Measurements from ENCODE around the gene OR10H2. TPM values are rescaled to one million over a fixed set of nuclear protein-coding genes. Genes with fewer than 3 reads are reported as not detected.
"Not testable (repeated sequence)": the region's sequence is repeated elsewhere in the genome, so short reads cannot be mapped to it uniquely, and the experiment has no call there.

The OR10H2 gene, protein sequence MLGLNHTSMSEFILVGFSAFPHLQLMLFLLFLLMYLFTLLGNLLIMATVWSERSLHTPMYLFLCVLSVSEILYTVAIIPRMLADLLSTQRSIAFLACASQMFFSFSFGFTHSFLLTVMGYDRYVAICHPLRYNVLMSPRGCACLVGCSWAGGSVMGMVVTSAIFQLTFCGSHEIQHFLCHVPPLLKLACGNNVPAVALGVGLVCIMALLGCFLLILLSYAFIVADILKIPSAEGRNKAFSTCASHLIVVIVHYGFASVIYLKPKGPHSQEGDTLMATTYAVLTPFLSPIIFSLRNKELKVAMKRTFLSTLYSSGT
- total RNA-seq (2014; rRNA removed; shearing (Covaris generic)) = not detected in 2 replicates

DNA sequence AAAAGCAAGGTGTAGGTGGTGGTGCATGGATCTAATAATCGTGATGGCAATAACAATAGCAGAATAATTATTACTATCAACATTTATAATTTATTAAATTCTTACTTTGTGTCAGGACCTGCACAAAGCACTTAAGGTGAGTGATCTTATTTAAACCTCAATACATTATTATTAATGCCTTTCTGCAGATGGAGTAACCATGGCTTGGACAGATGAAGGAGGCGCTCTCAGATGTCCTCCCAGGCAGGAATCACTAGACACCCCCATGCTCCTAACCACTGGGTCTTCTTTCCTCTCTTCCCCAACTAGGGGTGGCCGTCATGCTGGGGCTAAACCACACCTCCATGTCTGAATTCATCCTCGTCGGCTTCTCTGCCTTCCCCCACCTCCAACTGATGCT is at the start of gene OR10H2:
TSS of gene OR10H2 (plus strand) at position 301 of the 400 bp plus-strand sequence. CDS start at position 321, 20 bp downstream.
- no peak for DNase-seq (ENCODE audit: low read depth)

DNA sequence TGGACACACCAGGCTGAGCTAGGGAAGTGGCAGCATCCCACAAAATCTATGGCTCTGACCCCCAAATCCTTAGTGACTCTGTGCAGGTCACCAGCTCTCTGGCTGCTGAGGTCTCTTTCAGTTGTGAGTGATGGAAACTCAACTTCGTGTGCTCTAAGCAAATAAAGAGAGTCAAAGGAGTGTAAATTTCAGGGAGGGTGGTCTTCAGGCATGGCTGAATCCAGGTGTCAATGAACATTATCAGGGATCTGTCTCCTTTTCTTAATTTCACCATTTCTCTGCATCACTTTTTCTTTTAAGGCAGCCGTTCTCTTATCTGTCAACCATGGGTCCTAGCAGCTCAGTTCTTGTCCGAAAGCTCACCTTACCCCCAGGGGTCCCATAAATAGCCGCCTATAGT is 48.7 kb upstream of the OR10H2 start:
- DNase-seq (ENCODE audit: low read depth) = no peak

DNA sequence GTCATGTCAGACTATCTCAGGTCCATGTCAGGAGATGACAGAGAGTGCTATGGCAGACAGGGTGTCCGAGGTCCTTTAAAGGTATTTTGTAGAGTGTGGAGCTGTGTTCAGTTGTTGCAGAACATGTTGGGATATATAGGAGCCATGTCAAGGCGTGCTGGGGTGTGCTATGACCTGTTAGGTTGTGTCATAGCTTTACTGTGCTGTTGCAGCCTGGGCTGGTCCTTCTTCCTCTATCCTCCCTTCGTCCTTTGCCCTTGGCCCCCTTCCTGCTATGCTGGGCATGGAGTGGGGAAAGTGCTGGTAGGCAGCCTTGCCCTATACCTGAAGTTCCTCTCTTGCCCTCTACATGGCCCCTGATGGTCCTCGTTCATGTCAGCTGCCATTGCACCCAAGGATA is 48.0 kb upstream of the OR10H2 start:
- DNase-seq (ENCODE audit: low read depth) = not testable (repeated sequence)

DNA sequence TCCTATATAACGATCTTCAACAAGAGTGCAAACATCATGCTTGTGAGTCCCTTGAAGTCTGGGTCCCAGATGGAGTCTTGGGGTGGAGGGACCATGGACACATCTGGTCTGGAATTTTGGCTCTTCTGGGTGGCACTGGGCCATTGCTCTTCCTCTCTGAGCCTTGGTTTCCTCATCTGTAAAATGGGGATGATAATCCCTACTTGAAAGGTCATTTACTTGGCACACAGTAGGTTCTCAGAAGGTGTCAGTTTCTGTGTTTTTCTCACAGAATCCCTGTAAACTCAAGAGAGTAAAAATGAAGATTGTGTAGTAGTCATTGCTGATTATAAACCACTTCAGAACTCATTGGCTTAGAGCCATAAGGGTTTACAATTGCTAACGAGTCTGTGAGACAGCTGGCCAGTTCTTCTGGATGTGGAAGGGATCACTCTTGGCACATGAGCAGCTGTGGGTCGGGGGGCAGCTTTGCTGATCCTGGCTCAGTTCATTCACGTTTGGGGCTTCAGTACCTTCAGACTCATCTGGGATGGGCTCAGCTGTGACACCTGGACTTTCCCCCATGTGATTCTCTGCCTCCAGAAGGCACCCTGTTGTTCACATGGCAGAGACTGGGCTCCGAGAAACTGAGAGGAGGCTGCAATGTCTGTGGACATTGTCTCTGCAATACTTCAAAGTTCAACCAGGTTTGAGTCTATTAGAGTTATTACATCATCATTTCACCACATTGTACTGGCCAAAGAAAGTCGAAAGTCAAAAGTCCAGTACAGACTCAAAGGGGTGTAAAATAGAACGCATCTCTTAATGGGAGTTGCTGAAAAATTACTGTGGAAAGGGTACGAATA is 47.1 kb upstream of the OR10H2 start:
- no peak for DNase-seq (ENCODE audit: low read depth)

DNA sequence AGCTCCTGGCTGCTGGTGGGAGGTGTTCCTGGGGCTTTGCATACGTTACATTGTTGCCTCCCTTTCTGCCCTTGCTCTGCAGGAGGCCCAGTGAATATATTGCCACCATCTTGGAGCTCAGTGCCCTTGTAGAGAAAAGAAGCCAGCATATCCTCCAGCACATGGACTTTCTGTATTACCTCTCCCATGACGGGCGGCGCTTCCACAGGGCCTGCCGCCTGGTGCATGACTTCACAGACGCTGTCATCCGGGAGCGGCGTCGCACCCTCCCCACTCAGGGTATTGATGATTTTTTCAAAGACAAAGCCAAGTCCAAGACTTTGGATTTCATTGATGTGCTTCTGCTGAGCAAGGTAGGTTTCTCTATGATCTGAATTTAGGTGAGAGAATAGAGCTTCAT is 44.4 kb upstream of the OR10H2 start:
- DNase-seq (ENCODE audit: low read depth) = no peak

DNA sequence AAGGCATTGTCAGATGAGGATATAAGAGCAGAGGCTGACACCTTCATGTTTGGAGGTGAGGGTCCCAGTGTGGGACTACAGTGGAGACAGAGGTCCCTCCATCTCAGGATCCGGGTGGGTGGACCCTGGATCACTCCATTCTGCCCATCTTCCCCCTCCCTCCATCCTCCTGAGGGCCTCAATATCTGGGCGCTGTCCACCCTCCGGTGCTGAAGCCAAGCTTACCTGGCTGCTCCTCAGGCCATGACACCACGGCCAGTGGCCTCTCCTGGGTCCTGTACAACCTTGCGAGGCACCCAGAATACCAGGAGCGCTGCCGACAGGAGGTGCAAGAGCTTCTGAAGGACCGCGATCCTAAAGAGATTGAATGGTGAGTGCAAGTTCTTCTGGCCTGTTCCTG is 43.0 kb upstream of the OR10H2 start:
- no peak for DNase-seq (ENCODE audit: low read depth)

DNA sequence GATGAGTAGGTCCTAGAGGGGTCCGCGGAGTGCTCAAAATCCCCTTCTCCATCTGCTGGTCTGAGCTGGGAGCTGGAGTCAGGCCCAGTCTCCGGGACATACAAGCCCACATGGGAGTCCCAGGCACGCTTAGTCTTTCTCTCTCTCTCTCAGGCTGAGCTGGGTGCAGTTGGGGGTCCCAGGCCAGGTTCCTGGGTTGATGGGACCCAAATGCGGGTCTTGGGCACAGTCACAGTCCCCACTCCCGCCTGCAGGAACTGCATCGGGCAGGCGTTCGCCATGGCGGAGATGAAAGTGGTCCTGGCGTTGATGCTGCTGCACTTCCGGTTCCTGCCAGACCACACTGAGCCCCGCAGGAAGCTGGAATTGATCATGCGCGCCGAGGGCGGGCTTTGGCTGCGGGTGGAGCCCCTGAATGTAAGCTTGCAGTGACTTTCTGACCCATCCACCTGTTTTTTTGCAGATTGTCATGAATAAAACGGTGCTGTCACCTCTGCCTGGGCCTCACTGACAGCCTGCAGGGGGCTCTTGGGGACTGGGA is 31.1 kb upstream of the OR10H2 start:
- DNase-seq (ENCODE audit: low read depth) = no peak

DNA sequence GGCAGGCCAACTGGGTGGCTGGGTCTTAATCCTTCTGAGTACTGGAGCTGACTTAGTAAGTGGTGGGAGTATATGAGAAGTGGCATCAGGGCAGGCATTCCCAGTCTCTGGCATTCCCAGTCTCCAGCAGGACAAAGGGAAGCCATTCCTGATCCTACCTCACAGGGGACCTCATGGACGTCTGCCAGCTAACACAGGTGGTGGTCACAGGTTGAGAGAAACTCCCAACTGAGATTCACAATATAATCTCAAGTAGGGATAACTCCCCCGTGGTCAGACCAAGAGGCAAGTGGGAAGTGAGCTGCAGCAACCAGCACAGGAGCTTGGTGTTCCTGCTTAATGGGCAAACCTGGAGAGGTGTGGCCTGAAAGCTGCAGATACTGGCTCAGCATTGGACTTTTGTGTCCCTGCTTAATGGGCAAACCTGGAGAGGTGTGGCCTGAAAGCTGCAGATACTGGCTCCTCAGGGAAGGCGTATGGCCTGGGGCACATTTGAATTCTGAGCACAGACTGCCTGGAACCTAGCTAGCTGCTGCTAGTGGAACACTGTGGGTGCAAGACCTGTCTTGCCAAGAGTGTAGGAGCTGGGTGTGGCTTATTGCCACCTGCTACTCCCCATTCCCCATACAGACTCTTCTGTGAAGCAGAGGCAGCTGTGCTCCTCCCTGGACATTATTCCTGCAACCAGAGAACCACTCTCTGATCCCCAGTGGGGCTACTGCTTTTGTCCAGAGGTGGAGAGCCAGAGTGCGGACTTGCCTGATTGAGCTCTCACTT is 25.9 kb upstream of the OR10H2 start:
- peak; percentile 8 for DNase-seq (ENCODE audit: low read depth)

GRCh38 chr19:15702534-15702930 is 25.3 kb upstream of the OR10H2 start:
- peak; percentile 61 for DNase-seq (ENCODE audit: low read depth)

GRCh38 chr19:15714638-15715037 is 13.2 kb upstream of the OR10H2 start:
- peak; percentile 2 for DNase-seq (ENCODE audit: low read depth)

DNA sequence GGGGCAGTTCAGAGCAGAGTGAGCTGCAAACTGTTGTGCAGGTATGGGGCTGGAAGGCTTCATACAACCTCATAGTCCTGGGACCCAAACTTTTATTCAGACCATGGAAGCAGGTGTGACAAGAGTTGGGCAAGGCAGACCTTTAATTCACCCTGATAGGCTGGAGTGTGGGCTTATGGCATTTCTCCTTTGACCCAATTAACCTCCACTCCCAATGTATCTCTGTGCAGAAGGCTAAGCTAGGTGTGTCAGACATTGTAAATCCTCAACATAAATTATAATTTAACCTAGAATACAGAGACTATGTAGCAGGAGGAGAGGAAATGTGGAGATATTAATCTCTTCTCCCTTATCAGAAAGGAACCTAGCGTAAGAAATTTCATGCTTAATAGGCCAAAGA is 12.2 kb upstream of the OR10H2 start:
- no peak for DNase-seq (ENCODE audit: low read depth)

- no peak for DNase-seq (ENCODE audit: low read depth)
These were observed 10.0 kb upstream of the OR10H2 start for GRCh38 chr19:15717809-15718208.

- no peak for DNase-seq (ENCODE audit: low read depth)
These were observed 6.6 kb upstream of the OR10H2 start for GRCh38 chr19:15721268-15721667.

GRCh38 chr19:15722956-15723355 is 4.9 kb upstream of the OR10H2 start:
- no peak for DNase-seq (ENCODE audit: low read depth)

DNA sequence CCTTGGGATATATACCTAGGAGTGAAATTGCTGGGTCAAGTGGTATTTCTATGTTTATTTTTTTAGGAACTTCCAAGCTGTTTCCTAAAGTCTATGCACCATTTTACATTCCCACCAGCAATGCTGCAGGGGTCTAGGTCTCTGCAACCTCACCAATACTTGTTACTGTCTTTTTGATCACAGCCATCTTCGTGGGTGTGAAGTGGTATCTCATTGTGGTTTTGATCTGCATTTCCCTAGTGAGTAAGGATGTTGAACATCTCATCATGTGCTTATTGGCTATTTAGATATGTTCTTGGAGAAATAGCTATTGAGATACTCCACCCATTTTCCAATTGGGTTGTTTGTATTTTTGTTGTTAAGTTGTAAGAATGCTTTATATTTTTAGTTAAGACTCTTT is 2.7 kb downstream of the OR10H2 start:
- DNase-seq (ENCODE audit: low read depth) = no peak

- no peak for DNase-seq (ENCODE audit: low read depth)
These were observed 4.6 kb downstream of the OR10H2 start for GRCh38 chr19:15732388-15732787.

GRCh38 chr19:15733895-15734294 is 6.1 kb downstream of the OR10H2 start:
- no peak for DNase-seq (ENCODE audit: low read depth)

GRCh38 chr19:15737722-15738121 is 9.9 kb downstream of the OR10H2 start, which contains the start of gene OR10H3:
OR10H3 (plus strand) TSS chr19:15737985; CDS start chr19:15741393, 3,408 bp downstream.
- DNase-seq (ENCODE audit: low read depth) = no peak

GRCh38 chr19:15740785-15741184 is 13.0 kb downstream of the OR10H2 start:
- no peak for DNase-seq (ENCODE audit: low read depth)

GRCh38 chr19:15748239-15748638 is 20.4 kb downstream of the OR10H2 start:
- no peak for DNase-seq (ENCODE audit: low read depth)

- DNase-seq (ENCODE audit: low read depth) = no peak
These were observed 30.6 kb downstream of the OR10H2 start for GRCh38 chr19:15758379-15758778.

Measured in M059J (cell line).